Posterior cingulate gyrus (tissue), 11 donors: ENCODE data around the gene DUOX1.

ENCODE experiments used
- DNase-seq, 10 donors: peaks; one replicate each; pipeline versions ENCODE4 v3.0.0 to v3.0.0-alpha.2; 2020 to 2021; ENCODE audit warnings: mixed read lengths in 3 of 10
- intact Hi-C: fragments of 100-400 bp; cut with DNase I; formaldehyde crosslinking; loops from one replicate; pipeline ENCODE4 v1.15.1; 2023

DUOX1 gene

GRCh38 chr15:45162771-45163507, 33.1 kb downstream of the DUOX1 start:
- intact Hi-C loops, result loop anchor here (2.0 kb wide), 1 partner anchor 238 kb away; no protein-coding TSS in a partner anchor
- DNase-seq, result peak; percentile 59 to 96 (median 80)

DNA sequence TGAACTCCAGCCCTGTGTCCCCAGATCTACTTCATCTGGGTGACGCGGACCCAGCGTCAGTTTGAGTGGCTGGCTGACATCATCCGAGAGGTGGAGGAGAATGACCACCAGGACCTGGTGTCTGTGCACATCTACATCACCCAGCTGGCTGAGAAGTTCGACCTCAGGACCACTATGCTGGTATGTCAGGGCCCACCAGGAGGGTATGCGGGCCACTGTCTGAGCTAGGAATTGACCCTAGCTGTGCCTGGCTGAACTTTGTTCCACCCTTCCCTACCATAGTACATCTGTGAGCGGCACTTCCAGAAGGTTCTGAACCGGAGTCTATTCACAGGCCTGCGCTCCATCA, 33.7 kb downstream of the DUOX1 start:
- intact Hi-C loops, result loop anchor here (2.0 kb wide), 1 partner anchor 237 kb away; no protein-coding TSS in a partner anchor
- DNase-seq, result peak in 3 of 10 donors; percentile 31 to 77 (median 74)

DNA sequence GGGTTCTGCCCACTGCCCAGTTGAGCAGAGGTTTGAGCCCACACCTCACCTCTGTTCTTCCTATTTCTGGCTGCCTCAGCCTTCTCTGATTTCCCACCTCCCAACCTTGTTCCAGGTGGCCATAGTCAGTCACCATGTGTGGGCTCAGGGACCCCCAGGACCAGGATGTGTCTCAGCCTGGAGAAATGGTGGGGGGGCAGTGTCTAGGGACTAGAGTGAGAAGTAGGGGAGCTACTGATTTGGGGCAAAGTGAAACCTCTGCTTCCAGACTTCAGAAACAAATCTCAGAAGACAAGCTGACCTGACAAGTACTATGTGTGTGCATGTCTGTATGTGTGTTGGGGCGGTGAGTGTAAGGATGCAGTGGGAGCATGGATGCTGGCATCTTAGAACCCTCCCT, 35.1 kb downstream of the DUOX1 start:
- intact Hi-C loops, result no loop called here

GRCh38 chr15:45165536-45165935, 35.7 kb downstream of the DUOX1 start:
- peak in 2 of 10 donors; percentile 55 to 71 for DNase-seq
- intact Hi-C loops, result no loop called here

More for the DNA sequence above, 35.1 kb downstream of the DUOX1 start:
- peak in 1 of 10 donors; percentile 44 for DNase-seq

DNA sequence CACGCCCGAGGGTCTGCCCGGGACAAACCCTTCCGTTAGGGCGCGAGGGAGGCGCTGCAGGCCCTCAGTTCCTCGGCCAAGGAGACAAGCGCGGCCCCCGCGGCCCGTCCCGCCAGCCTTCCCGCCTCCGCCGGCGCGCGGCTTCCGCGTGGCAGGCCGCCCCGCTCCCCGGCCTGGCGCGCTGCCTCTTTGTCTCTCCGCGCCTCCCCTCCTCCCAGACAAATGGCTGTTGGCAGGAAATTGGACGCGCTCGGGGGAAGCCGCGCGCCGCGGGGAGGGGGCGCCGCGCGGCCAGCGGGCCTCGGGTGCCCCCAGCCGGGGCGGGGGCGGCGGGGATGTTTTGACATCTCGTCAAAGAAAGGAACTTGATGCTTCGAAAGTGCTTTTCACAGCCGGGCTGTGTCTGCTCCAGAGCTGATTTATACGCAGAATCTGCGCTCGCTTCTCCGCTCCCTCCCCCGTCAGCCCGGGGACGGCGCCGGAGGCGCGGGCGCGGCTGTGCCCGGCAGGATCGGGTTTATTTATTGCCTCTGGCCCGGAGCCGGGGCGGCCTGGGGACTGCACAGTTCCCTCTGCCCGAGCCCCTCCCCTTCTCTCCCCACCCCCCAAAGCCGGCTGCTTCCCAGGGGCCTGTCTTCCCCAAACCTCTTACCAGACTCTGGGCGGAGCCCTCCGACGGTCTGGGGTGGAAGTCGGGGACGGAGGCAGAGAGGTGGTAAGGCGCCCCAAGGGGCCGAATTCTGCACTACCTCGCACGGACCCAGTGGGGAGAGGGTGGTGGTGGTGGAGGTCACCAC, 37.2 kb downstream of the DUOX1 start:
- peak; percentile 70 to 97 (median 80) for DNase-seq
- intact Hi-C loops, result loop anchor here (1.0 kb wide), 1 partner anchor 33 kb away; no protein-coding TSS in a partner anchor

- peak in 2 of 10 donors; percentile 52 to 81 for DNase-seq
- intact Hi-C loops, result loop anchor here (1.0 kb wide), 1 partner anchor 33 kb away; no protein-coding TSS in a partner anchor
These were observed 37.9 kb downstream of the DUOX1 start for GRCh38 chr15:45167631-45168205.

- peak in 1 of 10 donors; percentile 67 for DNase-seq
- intact Hi-C loops, result no loop called here
These were observed 38.5 kb downstream of the DUOX1 start for GRCh38 chr15:45168286-45168685.

DNA sequence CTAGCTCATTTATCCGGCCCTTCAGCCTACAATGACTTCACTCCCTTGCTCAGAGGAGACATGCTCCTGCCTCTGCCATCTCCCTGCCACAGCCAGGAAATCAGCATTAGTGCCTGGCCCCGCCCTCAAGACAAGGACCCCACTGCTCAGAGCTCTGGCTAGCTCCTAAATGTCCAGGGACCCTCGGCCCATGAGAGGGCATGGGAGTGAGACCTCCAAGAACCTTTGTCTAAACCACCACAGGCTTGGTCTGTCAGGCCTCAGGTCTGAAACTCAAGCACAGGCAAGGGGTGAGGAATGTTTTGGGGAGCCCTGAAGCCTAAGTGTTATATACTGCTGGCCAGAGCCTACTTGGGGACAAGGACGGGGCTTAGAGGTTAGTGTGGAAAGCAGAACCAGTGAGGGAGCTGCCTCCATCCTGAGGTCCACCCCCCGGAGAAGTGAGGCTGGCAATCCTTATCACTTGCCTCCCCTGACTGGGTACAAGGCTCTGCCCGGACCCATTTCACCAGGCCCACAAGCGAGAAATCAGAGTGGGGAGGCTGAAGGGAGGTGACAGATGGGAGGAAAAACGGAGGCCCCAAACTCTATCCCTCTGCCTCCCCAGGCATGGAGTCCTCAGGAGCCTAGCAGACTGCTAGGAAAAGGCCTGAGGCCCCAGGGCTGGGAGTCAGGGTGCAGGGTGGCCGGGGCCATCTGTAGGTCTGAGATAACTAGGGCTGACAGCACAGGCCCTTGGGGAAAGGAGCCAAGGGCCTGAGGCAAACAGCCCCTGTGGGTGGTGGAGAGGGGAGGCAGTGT, 39.2 kb downstream of the DUOX1 start:
- intact Hi-C loops, result no loop called here
- peak in 3 of 10 donors; percentile 55 to 72 (median 56) for DNase-seq

- peak in 2 of 10 donors; percentile 40 to 65 for DNase-seq
- intact Hi-C loops, result no loop called here
These were observed 40.0 kb downstream of the DUOX1 start for GRCh38 chr15:45169608-45170480.

DNA sequence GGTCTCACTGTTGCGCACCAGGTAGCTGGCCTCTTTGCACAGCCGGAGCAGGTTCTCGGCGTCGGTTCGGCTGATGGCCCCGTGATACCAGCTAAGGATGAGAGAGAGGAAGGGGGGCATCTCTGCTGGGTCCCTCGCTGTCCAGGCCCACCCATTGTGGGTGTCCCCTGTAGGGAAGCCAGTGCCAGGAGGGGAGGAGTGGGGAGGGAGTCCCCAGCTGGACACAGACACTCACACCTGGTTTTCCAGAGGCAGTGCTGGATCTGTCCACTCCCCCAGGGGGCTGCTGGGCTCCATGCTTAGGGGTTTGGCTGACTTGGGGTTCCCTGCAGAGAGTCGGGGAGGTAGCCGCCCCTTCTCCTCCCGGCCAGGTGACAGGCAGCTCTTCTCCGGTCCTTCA, 42.1 kb downstream of the DUOX1 start:
- peak in 1 of 10 donors; percentile 33 for DNase-seq

DNA sequence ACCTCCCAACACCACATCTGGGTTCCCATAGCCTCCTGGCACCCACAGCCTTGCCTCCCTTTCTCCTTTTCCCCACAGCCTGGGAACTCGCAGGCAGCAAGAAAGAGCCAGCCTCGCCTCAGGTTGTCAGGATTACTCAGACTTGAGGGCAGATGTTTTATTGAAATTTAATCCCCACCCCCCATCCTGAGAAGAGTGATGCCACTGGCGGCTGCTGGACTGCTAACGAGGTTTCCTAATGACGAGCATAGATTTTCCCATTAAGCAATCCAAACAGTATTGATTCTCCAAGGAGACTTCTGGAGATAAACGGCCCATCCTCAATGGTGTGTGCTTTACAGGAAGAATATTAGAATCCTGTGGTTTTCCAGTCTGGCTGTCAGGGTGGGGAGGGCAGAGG, 44.3 kb downstream of the DUOX1 start:
- peak in 1 of 10 donors; percentile 43 for DNase-seq
- intact Hi-C loops, result no loop called here

More for the DNA sequence above, 42.1 kb downstream of the DUOX1 start:
- intact Hi-C loops, result no loop called here

GRCh38 chr15:45174577-45174976, 44.8 kb downstream of the DUOX1 start:
- no peak for DNase-seq
- intact Hi-C loops, result no loop called here

DNA sequence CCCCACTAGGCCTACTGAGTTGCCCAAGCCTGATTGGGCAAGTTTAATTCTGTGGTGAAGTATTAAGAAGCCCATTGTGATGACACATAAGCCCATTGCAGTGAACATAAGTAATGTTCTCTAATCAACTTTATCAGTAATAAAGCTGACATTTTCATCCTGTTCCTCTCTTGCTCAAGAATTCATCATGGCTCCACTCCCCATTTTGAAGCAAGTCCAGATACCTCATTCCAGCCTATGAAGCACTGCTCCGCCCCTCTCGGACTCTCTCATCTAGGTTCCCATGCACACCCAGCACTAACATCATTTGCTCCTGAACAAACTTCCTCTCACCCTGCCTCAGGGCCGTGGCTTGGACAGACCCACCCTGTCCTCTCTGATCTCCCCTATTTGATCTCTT, 47.5 kb downstream of the DUOX1 start:
- intact Hi-C loops, result no loop called here
- DNase-seq, result peak in 1 of 10 donors; percentile 31

DNA sequence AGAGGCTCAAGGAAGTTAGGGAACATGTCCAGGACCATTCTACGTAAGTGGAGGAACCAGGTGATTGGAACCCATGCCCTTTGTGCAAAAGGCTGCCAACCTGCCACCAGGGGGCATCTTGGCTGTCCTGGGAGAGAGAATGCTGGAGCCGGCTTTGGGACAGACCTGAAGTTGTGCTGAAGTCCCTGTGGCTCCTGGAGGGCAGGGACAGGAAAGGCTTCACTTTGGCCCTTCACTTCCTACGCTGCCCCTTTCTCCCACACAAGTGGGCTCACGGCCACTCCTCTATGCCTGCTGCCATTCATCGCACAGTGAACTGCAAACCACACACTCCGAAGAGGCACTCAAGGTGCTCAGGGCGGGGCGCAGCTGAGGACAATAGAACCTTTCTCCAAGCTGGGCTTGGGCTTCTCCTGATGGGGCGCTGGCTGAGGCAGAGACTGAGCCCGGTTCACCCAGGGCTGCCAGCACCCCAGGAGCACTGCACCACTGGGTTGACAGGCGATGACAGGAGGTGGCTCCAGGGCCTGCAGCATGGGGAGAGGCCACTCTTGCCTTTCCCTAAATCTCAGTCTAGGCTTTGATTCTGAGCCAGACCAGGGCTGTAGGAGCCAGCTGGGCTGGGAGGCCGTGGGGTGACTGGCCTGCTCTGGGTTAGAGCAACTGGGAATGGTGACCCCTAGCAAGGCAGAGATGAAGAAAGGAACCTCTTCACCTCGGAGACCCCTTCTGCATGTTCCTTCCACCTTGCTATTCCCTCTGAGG, 49.6 kb downstream of the DUOX1 start:
- peak in 2 of 10 donors; percentile 55 to 90 for DNase-seq
- intact Hi-C loops, result no loop called here

GRCh38 chr15:45180201-45180600, 50.4 kb downstream of the DUOX1 start:
- intact Hi-C loops, result loop anchor here (10.0 kb wide), 1 partner anchor 425 kb away; no protein-coding TSS in a partner anchor
- peak in 1 of 10 donors; percentile 29 for DNase-seq

DNA sequence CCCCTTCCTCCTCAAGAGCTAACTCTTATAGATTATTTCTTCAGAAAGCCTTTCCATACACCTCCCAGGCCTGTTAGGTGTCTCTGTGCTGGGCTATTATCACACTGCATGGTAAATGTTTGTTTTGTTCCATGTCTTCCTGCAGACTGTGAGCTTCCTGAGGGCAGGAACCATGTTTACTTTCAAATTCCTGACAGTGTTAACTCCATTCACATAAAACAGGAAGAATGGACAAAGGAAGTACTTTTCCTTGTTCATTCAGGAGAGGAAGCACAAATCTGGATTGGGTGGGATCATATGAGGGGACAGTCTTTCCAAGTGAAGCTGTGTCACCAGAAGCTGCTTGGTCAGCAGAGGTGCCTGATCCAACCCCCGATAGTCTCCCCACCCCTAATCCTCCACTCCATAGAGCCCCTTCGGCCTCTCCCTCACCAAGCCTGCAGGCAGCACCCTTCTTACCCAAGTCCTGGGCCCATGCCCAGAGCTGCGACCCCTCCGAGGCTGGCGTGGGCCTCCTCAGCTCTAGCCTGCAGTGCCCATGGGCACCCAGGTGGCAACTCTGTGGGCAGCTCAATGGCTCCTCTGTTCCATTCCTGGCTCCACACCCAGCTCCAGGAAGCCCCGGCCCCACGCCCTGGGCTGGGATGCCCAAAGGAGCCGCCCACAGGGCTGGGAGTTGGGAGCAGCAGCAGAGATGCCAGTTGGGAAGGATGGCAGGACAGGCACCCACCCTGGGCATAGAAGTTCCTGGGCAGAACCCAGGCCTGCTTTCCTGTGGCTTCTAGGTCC, 51.0 kb downstream of the DUOX1 start:
- peak in 2 of 10 donors; percentile 49 to 66 for DNase-seq
- intact Hi-C loops, result loop anchor here (10.0 kb wide), 1 partner anchor 424 kb away; no protein-coding TSS in a partner anchor
